Mesodermal cell (in vitro differentiated cells): ENCODE measurements around the gene ADARB2.

Experiments used
- H3K27ac ChIP-seq: 2 replicates; pipeline ENCODE4 v1.7.0; 2013; ENCODE audit warnings: mild to moderate bottlenecking, low read depth, low read length, moderate library complexity; ENCODE audit not compliant: severe bottlenecking
- H3K36me3 ChIP-seq: 2 replicates; pipeline ENCODE4 v1.7.1; 2013; ENCODE audit warnings: mild to moderate bottlenecking, low read length, moderate library complexity; ENCODE audit not compliant: control insufficient read depth, insufficient read depth
- H3K4me1 ChIP-seq: one replicate; pipeline ENCODE4 v1.7.1; 2013; ENCODE audit warnings: mild to moderate bottlenecking, low read length; ENCODE audit not compliant: insufficient read depth, control insufficient read depth, poor library complexity, severe bottlenecking
- H3K4me3 ChIP-seq: 2 replicates; pipeline ENCODE4 v1.7.0; 2013; ENCODE audit warnings: low read length, control low read depth, mild to moderate bottlenecking; ENCODE audit not compliant: insufficient read depth, poor library complexity, severe bottlenecking; ENCODE audit errors: extremely low read depth
- H3K9me3 ChIP-seq: 2 replicates; pipeline ENCODE4 v1.7.1; 2013; ENCODE audit warnings: mild to moderate bottlenecking, low read length, moderate library complexity; ENCODE audit not compliant: control insufficient read depth
- WGBS, 2 experiments: methylation state at CpG; one replicate each; pipeline ENCODE4 v1.1.5; 2013; ENCODE audit warnings: missing lambda C conversion rate in 2 of 2; ENCODE audit not compliant: insufficient coverage in 2 of 2; 5-methylcytosine and 5-hydroxymethylcytosine counted together

The ADARB2 gene

GRCh38 chr10:1410469-1411395 is 326.6 kb downstream of the ADARB2 start:
- no peak overlapping the region for H3K27ac ChIP-seq
- no peaks in the 10 kb centered on the region for H3K9me3 ChIP-seq
- no peak overlapping the region for H3K4me3 ChIP-seq
- 92 to 97% methylated on average over 33 of the region's 33 CpGs for WGBS, 2 experiments
- no peaks in the 10 kb centered on the region for H3K36me3 ChIP-seq
- H3K4me1 ChIP-seq: no peaks in the 10 kb centered on the region

- H3K4me1 ChIP-seq: no peaks in the 10 kb centered on the region
- H3K9me3 ChIP-seq: no peaks in the 10 kb centered on the region
- WGBS, 2 experiments: 94 to 95% methylated on average over 10 of the region's 11 CpGs
- H3K27ac ChIP-seq: no peak overlapping the region
- H3K4me3 ChIP-seq: no peak overlapping the region
- H3K36me3 ChIP-seq: no peaks in the 10 kb centered on the region
Measured at GRCh38 chr10:1410032-1410431, 327.3 kb downstream of the ADARB2 start.

GRCh38 chr10:1409392-1409791 is 327.9 kb downstream of the ADARB2 start:
- H3K27ac ChIP-seq: no peak overlapping the region
- no peaks in the 10 kb centered on the region for H3K36me3 ChIP-seq
- no peaks in the 10 kb centered on the region for H3K9me3 ChIP-seq
- no peaks in the 10 kb centered on the region for H3K4me1 ChIP-seq
- no peak overlapping the region for H3K4me3 ChIP-seq
- WGBS, 2 experiments: 85 to 91% methylated on average over 15 to 16 of the region's 16 CpGs

GRCh38 chr10:1408651-1409367 is 328.5 kb downstream of the ADARB2 start:
- no peak overlapping the region for H3K27ac ChIP-seq
- 88 to 89% methylated on average over 25 to 26 of the region's 26 CpGs for WGBS, 2 experiments
- no peaks in the 10 kb centered on the region for H3K4me1 ChIP-seq
- H3K4me3 ChIP-seq: no peak overlapping the region
- H3K36me3 ChIP-seq: no peaks in the 10 kb centered on the region
- no peaks in the 10 kb centered on the region for H3K9me3 ChIP-seq

- H3K9me3 ChIP-seq: no peaks in the 10 kb centered on the region
- no peak overlapping the region for H3K4me3 ChIP-seq
- 79 to 88% methylated on average over 18 to 22 of the region's 25 CpGs for WGBS, 2 experiments
- H3K36me3 ChIP-seq: no peaks in the 10 kb centered on the region
- H3K27ac ChIP-seq: no peak overlapping the region
- no peaks in the 10 kb centered on the region for H3K4me1 ChIP-seq
Measured at GRCh38 chr10:1406967-1407945, 330.1 kb downstream of the ADARB2 start.

GRCh38 chr10:1406132-1406966 is 331.0 kb downstream of the ADARB2 start:
- Histone ChIP-seq H3K27ac (no peak overlapping the region), H3K36me3 (no peaks in the 10 kb centered on the region), H3K4me1 (no peaks in the 10 kb centered on the region), H3K9me3 (no peaks in the 10 kb centered on the region), H3K4me3 (no peak overlapping the region)
- WGBS, 2 experiments: 92 to 97% methylated on average over 8 to 10 of the region's 14 CpGs

GRCh38 chr10:1404323-1405260 is 332.7 kb downstream of the ADARB2 start:
- no peak overlapping the region for H3K27ac ChIP-seq
- H3K9me3 ChIP-seq: no peaks in the 10 kb centered on the region
- H3K4me3 ChIP-seq: no peak overlapping the region
- no peaks in the 10 kb centered on the region for H3K36me3 ChIP-seq
- 83 to 95% methylated on average over 26 to 29 of the region's 29 CpGs for WGBS, 2 experiments
- H3K4me1 ChIP-seq: peaks cover under 1% of the 10 kb centered on the region

- no peak overlapping the region for H3K4me3 ChIP-seq
- WGBS, 2 experiments: 69 to 71% methylated on average over 17 to 18 of the region's 18 CpGs
- no peaks in the 10 kb centered on the region for H3K36me3 ChIP-seq
- H3K9me3 ChIP-seq: no peaks in the 10 kb centered on the region
- H3K27ac ChIP-seq: no peak overlapping the region
- H3K4me1 ChIP-seq: peaks cover 3% of the 10 kb centered on the region
Measured at GRCh38 chr10:1403508-1404322, 333.6 kb downstream of the ADARB2 start.
